Measurements from ENCODE around the gene EIF1. TPM values are rescaled to one million over a fixed set of nuclear protein-coding genes. Genes with fewer than 3 reads are reported as not detected.

EIF1 gene
- total and polyA plus RNA-seq, 2 donors (not counting 3 experiments of a cell fraction or from before 2014, with no cell fraction given): 168 to 814 TPM

DNA sequence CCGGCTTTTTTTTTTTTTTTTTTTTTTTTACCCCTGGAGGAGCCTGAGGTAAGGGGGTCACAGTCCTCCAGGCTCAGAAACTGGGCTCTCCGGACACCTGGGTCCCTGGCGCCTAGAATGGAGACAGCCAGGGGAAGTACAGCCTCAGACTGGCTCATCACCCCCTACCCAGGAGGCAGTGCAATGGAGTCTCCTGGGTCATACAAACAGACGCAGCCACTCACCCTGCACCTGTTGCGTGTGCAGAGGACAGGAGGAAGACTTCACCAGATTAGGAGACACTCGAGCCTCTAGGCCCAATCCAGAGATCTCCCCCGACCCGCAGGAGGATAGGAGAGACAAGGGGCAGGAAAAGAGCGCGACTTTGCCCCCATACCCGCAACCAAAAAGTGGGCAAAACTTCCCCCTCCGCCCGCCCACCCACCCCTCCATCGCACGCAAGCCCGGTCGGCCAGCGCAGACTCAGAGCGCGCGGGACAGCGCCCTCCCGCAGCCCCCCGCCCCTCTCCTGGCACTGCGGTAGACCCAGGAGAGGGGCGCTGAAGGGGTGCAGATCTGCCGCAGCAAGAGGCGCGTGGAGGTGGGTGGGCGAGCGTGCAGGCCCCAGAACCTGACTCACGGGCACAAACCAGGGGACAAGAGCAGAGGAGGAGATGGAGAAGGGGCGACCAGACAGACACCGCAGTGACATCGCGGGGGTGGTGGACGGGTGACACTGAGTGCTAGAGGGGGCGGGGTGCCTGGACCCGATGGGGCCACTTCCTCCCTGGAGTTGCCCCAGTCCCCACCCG is 44.9 kb downstream of the EIF1 start:
- no peaks in the 10 kb centered on the region for H3K9me1 ChIP-seq (replicated peaks; ENCODE audit: control insufficient read depth, extremely low read depth, insufficient read depth, low read length)
- no peaks in the 10 kb centered on the region for H4K20me1 ChIP-seq (replicated peaks; ENCODE audit: control insufficient read depth, extremely low read depth, insufficient read depth, low read length)
- no peaks in the 10 kb centered on the region for H3K79me2 ChIP-seq (ENCODE audit: control insufficient read depth, insufficient read depth, low read length)
- no peaks in the 10 kb centered on the region for H3K9me3 ChIP-seq (replicated peaks; ENCODE audit: control insufficient read depth, insufficient read depth, low read length)
- CTCF ChIA-PET: interaction anchor here (0.8 to 2.1 kb wide), 4 partner anchors 37 to 68 kb away, joined by 3 to 10 read pairs (median 3); partner anchors contain the start of gene JUP
- POLR2A ChIA-PET: interaction anchor here (0.7 kb wide), 1 partner anchor 53 kb away, joined by 3 read pairs; the partner anchor contains the start of gene JUP
- peaks cover 2% of the 10 kb centered on the region for H3K4me1 ChIP-seq (ENCODE audit: control insufficient read depth, extremely low read depth, insufficient read depth, low read length)
- H3K27me3 ChIP-seq (ENCODE audit: control insufficient read depth in 2 of 2, insufficient read depth in 2 of 2, low read length in 2 of 2): peaks cover 44 to 45% of the 10 kb centered on the region in 2 experiments
- FAIRE-seq (no peak), DNase-seq (ENCODE audit: low read depth, low spot score) (no peak)
- H3K4me2 ChIP-seq (ENCODE audit: insufficient read depth, low read length): no peak overlapping the region
- intact Hi-C loops (cut with micrococcal nuclease): no loop called here
- H3K27ac ChIP-seq (ENCODE audit: insufficient read depth, low read depth, low read length): no peak overlapping the region
- dilution Hi-C loops (cut with MboI; ENCODE audit: extremely low pct_ligation_motif_present, low sequenced_read_pairs): no loop called here
- no TSS peak for BruUV-seq (replicated peaks)
- no peak for TF ChIP-seq POLR2AphosphoS5 (IDR thresholded peaks at IDR 0.05; ENCODE audit: insufficient read depth, low read depth, low read length)
- no peak for TF ChIP-seq EZH2 (IDR thresholded peaks at IDR 0.05; ENCODE audit: borderline replicate concordance, low read depth, low read length, severe bottlenecking)
- TF ChIP-seq, protein P1, sequence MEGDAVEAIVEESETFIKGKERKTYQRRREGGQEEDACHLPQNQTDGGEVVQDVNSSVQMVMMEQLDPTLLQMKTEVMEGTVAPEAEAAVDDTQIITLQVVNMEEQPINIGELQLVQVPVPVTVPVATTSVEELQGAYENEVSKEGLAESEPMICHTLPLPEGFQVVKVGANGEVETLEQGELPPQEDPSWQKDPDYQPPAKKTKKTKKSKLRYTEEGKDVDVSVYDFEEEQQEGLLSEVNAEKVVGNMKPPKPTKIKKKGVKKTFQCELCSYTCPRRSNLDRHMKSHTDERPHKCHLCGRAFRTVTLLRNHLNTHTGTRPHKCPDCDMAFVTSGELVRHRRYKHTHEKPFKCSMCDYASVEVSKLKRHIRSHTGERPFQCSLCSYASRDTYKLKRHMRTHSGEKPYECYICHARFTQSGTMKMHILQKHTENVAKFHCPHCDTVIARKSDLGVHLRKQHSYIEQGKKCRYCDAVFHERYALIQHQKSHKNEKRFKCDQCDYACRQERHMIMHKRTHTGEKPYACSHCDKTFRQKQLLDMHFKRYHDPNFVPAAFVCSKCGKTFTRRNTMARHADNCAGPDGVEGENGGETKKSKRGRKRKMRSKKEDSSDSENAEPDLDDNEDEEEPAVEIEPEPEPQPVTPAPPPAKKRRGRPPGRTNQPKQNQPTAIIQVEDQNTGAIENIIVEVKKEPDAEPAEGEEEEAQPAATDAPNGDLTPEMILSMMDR (IDR thresholded peaks at IDR 0.05; ENCODE audit: extremely low read depth in 1 of 2, insufficient read depth in 1 of 2, low read depth in 1 of 2, low read length in 2 of 2): no peak
- no peak for TF ChIP-seq FOS (IDR thresholded peaks at IDR 0.05; ENCODE audit: borderline replicate concordance, insufficient read depth, low read length)
- no peak for TF ChIP-seq MAX (IDR thresholded peaks at IDR 0.05; ENCODE audit: insufficient read depth, insufficient read length)
- no peak for TF ChIP-seq JUN (IDR thresholded peaks at IDR 0.05; ENCODE audit: borderline replicate concordance, insufficient read depth, insufficient read length, low read depth)
- no peak for TF ChIP-seq POLR2A (IDR thresholded peaks at IDR 0.05; ENCODE audit: low read depth, low read length)
- TF ChIP-seq GATA2 (IDR thresholded peaks at IDR 0.05; ENCODE audit: insufficient read depth, insufficient read length, low read depth, low read length): no peak
- TF ChIP-seq MYC (IDR thresholded peaks at IDR 0.05; ENCODE audit: low read depth, low read length): no peak
- no peaks in the 10 kb centered on the region for H3K36me3 ChIP-seq (ENCODE audit: control insufficient read depth in 2 of 2, extremely low read depth in 1 of 2, insufficient read depth in 2 of 2, low read length in 2 of 2)
- H2AFZ ChIP-seq (ENCODE audit: low read depth, low read length): no peak overlapping the region
- H3K4me3 ChIP-seq (replicated peaks in 1 of 3; ENCODE audit: insufficient read depth in 1 of 3, low read depth in 1 of 3, low read length in 3 of 3): no peak overlapping the region
- H3K9ac ChIP-seq (replicated peaks; ENCODE audit: extremely low read depth, insufficient read depth, low read length): no peak overlapping the region

All from endothelial cell of umbilical vein (primary cell).